ENCODE results near the gene PPP1R12B.
"Not testable (repeated sequence)": the region's sequence is repeated elsewhere in the genome, so short reads cannot be mapped to it uniquely, and the experiment has no call there.

DNA sequence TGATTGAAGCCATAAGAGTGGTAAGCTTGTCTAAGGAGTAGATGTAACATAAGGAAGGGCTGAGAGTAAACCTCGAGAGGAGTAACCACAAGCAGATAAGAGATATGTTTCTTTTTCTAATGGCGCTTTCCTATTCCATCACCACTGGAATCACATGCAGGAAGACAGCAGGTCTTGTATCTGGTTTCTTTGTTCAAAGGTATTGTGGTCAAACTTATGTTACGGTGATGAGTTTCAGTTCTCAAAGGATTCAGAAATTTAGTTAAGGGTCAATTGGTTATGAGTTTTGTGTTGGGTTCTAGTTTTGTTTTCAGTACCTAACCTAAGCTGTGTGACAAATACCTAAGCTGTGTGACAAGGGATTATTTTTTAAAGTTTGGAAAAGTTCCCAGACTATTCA, 198.3 kb downstream of the PPP1R12B start:
- TF ChIP-seq, protein P1, sequence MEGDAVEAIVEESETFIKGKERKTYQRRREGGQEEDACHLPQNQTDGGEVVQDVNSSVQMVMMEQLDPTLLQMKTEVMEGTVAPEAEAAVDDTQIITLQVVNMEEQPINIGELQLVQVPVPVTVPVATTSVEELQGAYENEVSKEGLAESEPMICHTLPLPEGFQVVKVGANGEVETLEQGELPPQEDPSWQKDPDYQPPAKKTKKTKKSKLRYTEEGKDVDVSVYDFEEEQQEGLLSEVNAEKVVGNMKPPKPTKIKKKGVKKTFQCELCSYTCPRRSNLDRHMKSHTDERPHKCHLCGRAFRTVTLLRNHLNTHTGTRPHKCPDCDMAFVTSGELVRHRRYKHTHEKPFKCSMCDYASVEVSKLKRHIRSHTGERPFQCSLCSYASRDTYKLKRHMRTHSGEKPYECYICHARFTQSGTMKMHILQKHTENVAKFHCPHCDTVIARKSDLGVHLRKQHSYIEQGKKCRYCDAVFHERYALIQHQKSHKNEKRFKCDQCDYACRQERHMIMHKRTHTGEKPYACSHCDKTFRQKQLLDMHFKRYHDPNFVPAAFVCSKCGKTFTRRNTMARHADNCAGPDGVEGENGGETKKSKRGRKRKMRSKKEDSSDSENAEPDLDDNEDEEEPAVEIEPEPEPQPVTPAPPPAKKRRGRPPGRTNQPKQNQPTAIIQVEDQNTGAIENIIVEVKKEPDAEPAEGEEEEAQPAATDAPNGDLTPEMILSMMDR (conservative IDR thresholded peaks at IDR 0.05) = not testable (repeated sequence)
- TF ChIP-seq EZH2 (IDR thresholded peaks at IDR 0.05; ENCODE audit: low read depth) = not testable (repeated sequence)
